Measurements from ENCODE around the gene CAPN13.
"Not testable (repeated sequence)": the region's sequence is repeated elsewhere in the genome, so short reads cannot be mapped to it uniquely, and the experiment has no call there.

CAPN13 gene

GRCh38 chr2:30702694-30703093 is 104.6 kb downstream of the CAPN13 start:
- peak; percentile 29 to 63 (median 50) for DNase-seq

GRCh38 chr2:30701782-30702181 is 105.5 kb downstream of the CAPN13 start:
- no peak for DNase-seq

- not testable (repeated sequence) for DNase-seq
Measured at GRCh38 chr2:30697242-30698103, 109.8 kb downstream of the CAPN13 start.

- no peak for DNase-seq
Measured at GRCh38 chr2:30695749-30696148, 111.5 kb downstream of the CAPN13 start.

- no peak for DNase-seq
Measured at GRCh38 chr2:30694286-30695055, 112.8 kb downstream of the CAPN13 start.

DNA sequence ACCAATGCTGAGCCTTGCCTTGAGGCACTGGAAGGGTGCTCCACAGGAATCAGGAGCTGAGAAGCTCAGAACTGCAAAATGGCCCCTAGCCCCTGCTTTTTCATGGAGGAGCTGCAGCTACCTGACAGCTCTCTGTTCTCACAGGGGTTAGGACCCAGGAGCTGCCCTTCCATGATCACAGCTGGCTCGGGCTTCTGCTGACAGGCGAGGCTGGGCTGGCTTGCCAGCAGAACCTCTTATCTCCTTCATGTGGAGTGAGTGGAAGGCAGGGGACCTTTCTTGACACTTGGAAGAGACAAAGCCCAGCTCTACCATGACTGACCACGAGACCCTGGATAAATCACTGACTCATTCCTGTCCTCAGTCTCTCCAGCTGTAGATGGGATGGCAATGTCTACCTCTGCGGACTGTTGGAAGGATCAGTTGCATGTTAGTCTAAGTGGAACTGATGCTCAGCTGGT is 113.4 kb downstream of the CAPN13 start:
- no peak for DNase-seq

- DNase-seq: peak in 3 of 4 experiments; percentile 17 to 27 (median 20)
Measured at GRCh38 chr2:30692829-30693275, 114.4 kb downstream of the CAPN13 start.

DNA sequence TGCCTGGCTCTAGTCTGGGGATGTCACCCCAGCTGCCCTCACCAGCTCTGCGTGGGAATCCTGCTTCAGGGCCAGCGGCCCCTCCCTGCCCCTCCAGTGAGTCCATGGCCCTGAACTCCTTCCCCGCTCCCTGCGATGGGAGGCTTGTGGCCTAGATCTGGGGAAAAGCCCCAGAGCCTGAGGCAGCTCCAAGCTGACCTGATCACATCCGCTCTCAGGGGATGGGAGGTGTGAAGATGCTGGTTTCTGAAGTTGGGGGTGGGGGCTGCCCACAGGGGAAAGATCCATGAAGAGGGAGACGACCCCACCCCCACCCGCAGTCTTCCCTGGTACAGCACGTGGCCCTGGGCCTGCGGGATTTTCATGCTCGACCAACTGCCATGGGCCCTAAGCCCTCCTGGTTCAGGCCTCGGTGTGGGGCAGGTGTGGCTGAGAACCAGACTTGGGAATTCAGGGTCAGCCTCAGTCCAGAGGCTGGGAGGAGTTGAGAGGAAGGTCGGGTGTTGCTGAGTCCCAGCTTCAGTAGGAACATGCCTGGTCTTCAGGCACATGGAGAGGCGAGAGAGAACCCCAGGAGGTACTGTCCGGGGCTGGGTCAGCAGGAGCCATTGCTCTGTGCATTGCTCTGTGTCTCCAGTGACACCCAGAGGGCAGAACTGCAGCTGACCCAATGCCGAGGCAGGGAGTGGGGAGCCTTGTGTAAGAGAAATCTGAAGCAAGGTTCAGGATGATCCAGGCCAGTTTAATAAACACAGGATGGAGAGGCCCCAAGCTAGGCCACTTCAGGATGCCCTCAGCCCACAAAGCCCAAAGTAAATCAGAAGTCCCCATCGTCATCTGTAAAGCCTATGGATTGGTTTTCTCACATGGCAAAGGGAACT is 115.1 kb downstream of the CAPN13 start:
- DNase-seq: no peak

DNA sequence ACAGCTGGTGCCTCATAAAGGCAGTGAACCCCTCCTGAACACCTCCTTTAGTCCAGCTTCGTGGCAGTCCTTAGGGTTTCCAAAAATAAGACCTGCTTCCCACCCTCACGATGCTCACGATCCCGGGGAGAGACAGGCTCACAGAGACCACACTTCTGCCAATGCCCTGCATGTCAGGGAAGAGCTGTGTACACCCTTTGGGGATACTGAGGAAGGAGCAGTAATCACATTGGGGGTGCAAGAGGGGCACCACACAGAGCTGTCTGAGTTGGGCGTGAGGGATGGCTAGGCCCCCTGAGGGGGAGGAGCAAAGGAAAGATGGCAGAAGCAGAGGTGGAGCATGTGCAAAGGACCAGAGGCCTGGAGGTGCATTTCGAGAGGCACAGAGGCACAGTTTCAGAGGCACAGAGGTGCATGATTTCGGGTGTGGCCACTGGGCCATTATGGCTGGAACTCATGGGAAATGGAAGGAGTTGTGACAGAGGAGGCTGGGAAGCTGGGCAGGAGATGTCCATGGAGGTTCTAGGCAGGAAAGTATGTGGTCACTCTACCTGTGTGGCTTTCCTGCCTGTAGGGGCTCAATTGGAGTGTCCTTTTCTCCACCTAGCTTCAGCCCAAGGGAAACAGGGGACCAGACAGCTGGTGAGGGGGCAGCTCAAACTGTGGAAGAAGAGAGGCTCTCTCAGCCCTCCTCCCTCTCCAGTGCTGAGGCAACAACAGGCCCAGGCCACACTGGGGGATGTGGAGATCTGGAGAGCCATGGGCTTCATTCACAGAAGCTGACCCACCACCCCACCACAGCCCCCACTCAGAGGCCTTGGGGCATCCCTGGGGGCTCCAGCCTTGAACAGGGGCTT is 115.9 kb downstream of the CAPN13 start:
- DNase-seq: no peak

- no peak for DNase-seq
Measured at GRCh38 chr2:30690126-30690561, 117.1 kb downstream of the CAPN13 start.

- no peak for DNase-seq
Measured at GRCh38 chr2:30689496-30690125, 117.6 kb downstream of the CAPN13 start.

DNA sequence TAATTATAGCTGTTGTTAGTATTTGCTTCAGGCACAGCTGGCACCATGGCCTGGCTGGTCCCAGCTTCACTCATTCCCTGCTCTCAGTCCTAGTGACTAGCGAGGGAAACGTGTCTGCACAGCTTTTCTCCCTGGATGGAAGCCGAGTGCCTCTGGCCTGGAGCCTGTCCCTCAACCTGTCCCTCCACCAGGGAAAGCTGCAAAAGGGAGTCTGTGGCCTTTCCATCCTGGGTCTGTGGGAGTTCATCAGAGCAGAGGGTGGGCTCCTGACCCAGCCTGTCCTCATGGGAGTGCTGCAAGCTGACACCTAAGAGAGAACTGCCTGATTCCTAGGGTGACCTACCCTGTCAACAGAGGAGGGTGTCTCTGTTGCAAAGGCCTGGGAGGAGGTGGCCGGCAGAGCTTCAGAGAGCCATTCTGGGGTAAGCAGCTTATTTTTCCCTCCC is 118.3 kb downstream of the CAPN13 start:
- no peak for DNase-seq

DNA sequence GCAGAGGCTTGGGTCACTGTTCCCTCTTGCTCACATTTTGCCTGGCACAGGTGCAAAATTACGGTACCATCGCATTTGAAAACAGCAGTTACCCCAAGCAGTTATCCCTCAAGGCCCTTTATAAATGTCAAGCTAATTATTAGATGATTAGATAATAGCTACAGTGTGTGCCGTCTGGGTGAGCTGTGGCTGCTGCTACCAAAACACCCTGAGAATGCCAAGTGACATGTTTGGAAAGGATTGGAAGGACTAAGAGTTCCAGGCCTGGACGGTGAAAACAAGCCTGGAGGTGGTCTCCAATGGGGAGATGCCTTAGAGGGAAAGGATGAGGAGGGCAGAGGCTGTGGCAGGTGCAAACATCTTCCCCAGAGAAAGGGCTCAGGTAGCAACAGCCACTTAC is 120.6 kb downstream of the CAPN13 start:
- no peak for DNase-seq

DNA sequence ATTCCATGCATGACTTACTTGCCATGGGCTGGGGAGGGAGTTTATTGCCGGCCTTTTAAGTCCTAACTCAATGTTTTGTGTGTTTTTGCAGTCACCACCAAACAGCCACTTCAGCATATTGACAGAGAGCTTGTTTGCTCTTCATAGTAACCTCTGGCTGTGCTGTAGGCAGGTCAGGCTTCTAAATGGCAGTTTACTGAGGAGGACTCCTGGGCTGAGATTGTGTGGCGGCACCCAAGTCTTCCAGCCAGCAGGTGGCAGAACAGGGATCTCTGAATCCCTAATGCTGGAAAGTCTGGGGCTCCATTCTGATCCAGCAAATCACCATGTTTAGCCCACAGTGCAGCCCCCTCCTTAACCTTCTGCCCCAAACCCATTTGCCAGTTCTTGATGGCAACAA is 121.2 kb downstream of the CAPN13 start:
- peak in 3 of 4 experiments; percentile 16 to 28 (median 22) for DNase-seq

- DNase-seq: no peak
Measured at GRCh38 chr2:30684996-30685395, 122.2 kb downstream of the CAPN13 start.

- no peak for DNase-seq
Measured at GRCh38 chr2:30684516-30684915, 122.7 kb downstream of the CAPN13 start.

DNA sequence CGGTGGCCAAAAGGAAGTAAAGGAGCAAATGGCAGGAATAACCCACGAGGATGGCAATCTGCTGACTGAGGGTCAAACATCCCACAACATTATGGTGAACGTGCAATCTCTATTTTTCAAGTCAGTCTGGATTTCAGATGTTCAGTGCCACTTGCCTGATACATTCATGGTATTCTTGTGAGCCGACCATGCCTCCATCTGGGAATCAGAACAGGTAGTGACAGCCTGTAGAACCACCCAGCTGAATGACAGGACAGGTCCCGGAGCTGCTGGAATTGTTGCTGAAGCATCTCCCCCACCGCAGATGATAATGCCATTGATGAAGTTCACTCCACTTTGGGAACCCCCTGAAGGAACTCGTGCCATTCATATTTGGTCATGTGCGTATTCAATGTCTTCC is 123.2 kb downstream of the CAPN13 start:
- DNase-seq: no peak

DNA sequence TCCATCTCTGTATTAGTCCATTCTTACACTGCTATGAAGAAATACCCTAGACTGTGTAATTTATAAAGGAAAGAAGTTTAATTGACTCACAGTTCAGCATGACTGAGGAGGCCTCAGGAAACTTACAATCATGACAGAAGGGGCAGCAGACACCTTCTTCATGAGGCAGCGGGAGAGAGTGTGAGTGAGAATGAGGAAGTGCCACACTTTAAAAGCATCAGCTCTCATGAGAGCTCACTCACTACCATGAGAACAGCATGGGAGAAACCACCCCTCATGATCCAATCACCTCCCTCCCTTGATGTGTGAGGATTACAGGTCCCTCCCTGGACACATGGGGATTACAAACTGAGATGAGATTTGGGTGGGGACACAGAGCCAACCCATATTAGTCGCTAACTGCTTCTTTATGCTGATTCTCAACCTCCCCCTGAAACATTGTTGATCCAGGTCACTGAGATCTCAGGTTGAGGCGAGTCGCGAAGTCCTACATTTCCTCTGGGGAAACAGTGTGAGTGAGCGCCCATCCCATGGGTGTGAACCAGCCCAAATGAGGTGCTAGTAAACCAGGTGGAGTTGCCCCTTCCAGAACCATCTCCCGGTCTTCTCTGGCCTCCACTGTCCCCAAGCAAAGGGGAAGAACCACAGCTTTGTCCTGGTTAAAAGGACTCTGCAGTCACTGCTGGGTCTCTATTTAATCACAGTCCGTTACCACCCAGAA is 123.8 kb downstream of the CAPN13 start:
- DNase-seq: peak in 3 of 4 experiments; percentile 12 to 41 (median 15)

DNA sequence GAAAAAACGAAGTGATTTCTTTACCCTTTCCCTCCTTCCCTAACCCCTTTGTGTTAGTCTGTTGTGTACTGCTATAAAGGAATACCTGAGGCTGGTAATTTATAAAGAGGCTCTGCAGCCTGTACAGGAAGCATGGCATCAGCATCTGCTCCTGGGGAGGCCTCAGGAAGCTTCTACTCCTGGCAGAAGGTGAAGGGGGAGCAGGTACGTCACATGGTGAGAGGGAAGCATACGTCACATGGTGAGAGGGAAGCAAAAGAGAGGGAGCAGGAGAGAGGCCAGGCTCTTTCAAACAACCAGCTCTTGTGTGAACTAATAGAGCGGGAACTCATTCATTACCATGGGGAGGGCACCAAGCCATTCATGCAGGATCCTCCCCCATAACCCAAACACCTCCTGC is 126.2 kb downstream of the CAPN13 start:
- no peak for DNase-seq

GRCh38 chr2:30680121-30680520 is 127.1 kb downstream of the CAPN13 start:
- no peak for DNase-seq

Measured in suppressor macrophage (primary cell).